GM23338 (cell line): ENCODE results near the gene YTHDF2. TPM values are rescaled to one million over a fixed set of nuclear protein-coding genes. Genes with fewer than 3 reads are reported as not detected.

Experiments
- ATAC-seq: fragments of 200-7000 bp; cut with Tn5 transposase; 3 replicates; pipeline ENCODE4 v1.9.1; 2020
- DNase-seq: peaks from one replicate; pipeline ENCODE4 v3.0.0-alpha.2; 2015; ENCODE audit warnings: low spot score
- H2AFZ ChIP-seq: fragments of 200-600 bp; sonication (generic); 2 replicates; pipeline ENCODE4 v1.8.0; 2016; ENCODE audit warnings: antibody characterized with exemption, mild to moderate bottlenecking, moderate library complexity
- H3F3A ChIP-seq: fragments of 200-600 bp; sonication (generic); replicated peaks from 2 replicates; pipeline ENCODE4 v1.8.0; 2017; ENCODE audit warnings: antibody characterized with exemption, mixed run types, low read depth
- H3K27ac ChIP-seq: fragments of 200-600 bp; sonication (generic); 2 replicates; pipeline ENCODE4 v1.6.1; 2016; ENCODE audit warnings: low read depth
- H3K27me3 ChIP-seq: fragments of 200-600 bp; sonication (generic); 2 replicates; pipeline ENCODE4 v1.8.0; 2016; ENCODE audit warnings: mild to moderate bottlenecking, mixed run types, moderate library complexity; ENCODE audit not compliant: insufficient read depth
- H3K36me3 ChIP-seq: fragments of 200-600 bp; sonication (generic); 2 replicates; pipeline ENCODE4 v1.8.0; 2016; ENCODE audit warnings: mild to moderate bottlenecking; ENCODE audit not compliant: insufficient read depth
- H3K4me1 ChIP-seq: fragments of 200-600 bp; sonication (generic); 2 replicates; pipeline ENCODE4 v1.8.0; 2016; ENCODE audit warnings: mild to moderate bottlenecking, moderate library complexity; ENCODE audit not compliant: insufficient read depth
- H3K4me2 ChIP-seq: fragments of 200-600 bp; sonication (generic); 2 replicates; pipeline ENCODE4 v1.7.1; 2017; ENCODE audit warnings: mixed run types
- H3K4me3 ChIP-seq: fragments of 200-600 bp; sonication (generic); 2 replicates; pipeline ENCODE4 v1.6.1; 2016; ENCODE audit warnings: mixed run types
- H3K79me2 ChIP-seq: fragments of 200-600 bp; sonication (generic); replicated peaks from 2 replicates; pipeline ENCODE4 v1.8.0; 2017; ENCODE audit warnings: mild to moderate bottlenecking; ENCODE audit not compliant: insufficient read depth
- H3K9me2 ChIP-seq: fragments of 200-600 bp; sonication (generic); 2 replicates; pipeline ENCODE4 v1.8.0; 2017; ENCODE audit not compliant: insufficient read depth
- H4K20me1 ChIP-seq: fragments of 200-600 bp; sonication (generic); replicated peaks from 2 replicates; pipeline ENCODE4 v1.8.0; 2017; ENCODE audit warnings: mild to moderate bottlenecking; ENCODE audit not compliant: insufficient read depth
- H3K27ac Mint-ChIP-seq: 2 replicates; pipeline ENCODE4 v1.8.0; 2020; ENCODE audit warnings: inconsistent platforms, mild to moderate bottlenecking, moderate library complexity, mixed read lengths
- H3K27me3 Mint-ChIP-seq: 3 replicates; pipeline ENCODE4 v1.8.0; 2022; ENCODE audit warnings: low read depth, mild to moderate bottlenecking, moderate library complexity, mixed read lengths, inconsistent platforms; ENCODE audit not compliant: insufficient read depth, poor library complexity
- H3K36me3 Mint-ChIP-seq: 3 replicates; pipeline ENCODE4 v1.8.0; 2021; ENCODE audit warnings: low read depth, mild to moderate bottlenecking, inconsistent platforms, moderate library complexity, mixed read lengths
- H3K4me1 Mint-ChIP-seq: 3 replicates; pipeline ENCODE4 v1.8.0; 2020; ENCODE audit warnings: mild to moderate bottlenecking, inconsistent platforms, mixed read lengths
- H3K4me3 Mint-ChIP-seq: 3 replicates; pipeline ENCODE4 v1.8.0; 2021; ENCODE audit warnings: moderate library complexity, mild to moderate bottlenecking, inconsistent platforms, mixed read lengths
- H3K9me3 Mint-ChIP-seq: 3 replicates; pipeline ENCODE4 v1.8.0; 2020; ENCODE audit warnings: moderate library complexity, mild to moderate bottlenecking, inconsistent platforms, mixed read lengths
- CREB1 ChIP-seq: fragments of 250-450 bp; sonication (Bioruptor Pico); IDR thresholded peaks from 2 replicates; pipeline ENCODE4 v1.5.0; 2020; ENCODE audit warnings: low read depth, mild to moderate bottlenecking, moderate library complexity
- EZH2 ChIP-seq: fragments of 200-600 bp; sonication (generic); IDR thresholded peaks from one replicate; pipeline ENCODE4 v1.8.0; 2017; ENCODE audit warnings: antibody characterized with exemption, mild to moderate bottlenecking, low read depth; ENCODE audit not compliant: unreplicated experiment
- EZH2phosphoT487 ChIP-seq: fragments of 200-600 bp; sonication (generic); IDR thresholded peaks from one replicate; pipeline ENCODE4 v1.8.1; 2018; ENCODE audit warnings: antibody characterized with exemption; ENCODE audit not compliant: unreplicated experiment
- NANOG ChIP-seq: IDR thresholded peaks from 2 replicates; pipeline ENCODE4 v1.6.1; 2016; ENCODE audit warnings: antibody characterized with exemption, borderline replicate concordance
- POLR2AphosphoS5 ChIP-seq: IDR thresholded peaks from 2 replicates; pipeline ENCODE4 v1.6.1; 2016; ENCODE audit warnings: antibody characterized with exemption, low read depth
- REST ChIP-seq: IDR thresholded peaks from one replicate; pipeline ENCODE4 v1.6.1; 2018; ENCODE audit warnings: antibody characterized with exemption; ENCODE audit not compliant: unreplicated experiment
- STAT1 ChIP-seq: IDR thresholded peaks from one replicate; pipeline ENCODE4 v1.6.1; 2016; ENCODE audit warnings: antibody characterized with exemption; ENCODE audit not compliant: unreplicated experiment
- ZNF114 ChIP-seq: fragments of 250-450 bp; sonication (Bioruptor Pico); IDR thresholded peaks from 2 replicates; pipeline ENCODE4 v1.5.0; 2020; ENCODE audit warnings: mild to moderate bottlenecking, moderate library complexity
- ZNF331 ChIP-seq: fragments of 250-450 bp; sonication (Bioruptor Pico); IDR thresholded peaks from 2 replicates; pipeline ENCODE4 v1.5.0; 2020; ENCODE audit warnings: low read depth, mild to moderate bottlenecking, moderate library complexity
- polyA plus RNA-seq: library from polyadenylated mRNA; unstranded; fragments of >200 nt; fragmentation: Nextera tagmentation; extraction: Ambion mirVana; gene quantifications from 2 replicates; pipeline ENCODE4 v1.2.1, GENCODE V29; 2016
- total RNA-seq: library from RNA; depleted of rRNA; stranded (reverse); fragments of >200 nt; shearing (Covaris generic); gene quantifications from 2 replicates; pipeline ENCODE4 v1.2.3, GENCODE V29; 2014
- TF ChIP-seq, protein P1 (sequence below): fragments of 250-450 bp; sonication (Bioruptor Pico); IDR thresholded peaks from 2 replicates; pipeline ENCODE4 v1.5.0; 2020; ENCODE audit warnings: mild to moderate bottlenecking, moderate library complexity
- TF ChIP-seq, protein P2 (sequence below): IDR thresholded peaks from 2 replicates; pipeline ENCODE4 v1.6.1; 2016; ENCODE audit warnings: antibody characterized with exemption
- TF ChIP-seq, protein P3 (sequence below), 2 experiments: fragments of 200-600 bp in 1 of 2; sonication (generic) in 1 of 2; conservative IDR thresholded peaks; 2 replicates each; pipeline versions ENCODE4 v1.5.1 to v1.6.1; 2016 to 2017; ENCODE audit warnings: antibody characterized with exemption in 2 of 2, low read depth in 2 of 2, mild to moderate bottlenecking in 2 of 2, moderate library complexity in 1 of 2

YTHDF2 gene
- total and polyA plus RNA-seq, 2 experiments from 2014 or later: 130 to 169 TPM

- TF ChIP-seq, protein P1, sequence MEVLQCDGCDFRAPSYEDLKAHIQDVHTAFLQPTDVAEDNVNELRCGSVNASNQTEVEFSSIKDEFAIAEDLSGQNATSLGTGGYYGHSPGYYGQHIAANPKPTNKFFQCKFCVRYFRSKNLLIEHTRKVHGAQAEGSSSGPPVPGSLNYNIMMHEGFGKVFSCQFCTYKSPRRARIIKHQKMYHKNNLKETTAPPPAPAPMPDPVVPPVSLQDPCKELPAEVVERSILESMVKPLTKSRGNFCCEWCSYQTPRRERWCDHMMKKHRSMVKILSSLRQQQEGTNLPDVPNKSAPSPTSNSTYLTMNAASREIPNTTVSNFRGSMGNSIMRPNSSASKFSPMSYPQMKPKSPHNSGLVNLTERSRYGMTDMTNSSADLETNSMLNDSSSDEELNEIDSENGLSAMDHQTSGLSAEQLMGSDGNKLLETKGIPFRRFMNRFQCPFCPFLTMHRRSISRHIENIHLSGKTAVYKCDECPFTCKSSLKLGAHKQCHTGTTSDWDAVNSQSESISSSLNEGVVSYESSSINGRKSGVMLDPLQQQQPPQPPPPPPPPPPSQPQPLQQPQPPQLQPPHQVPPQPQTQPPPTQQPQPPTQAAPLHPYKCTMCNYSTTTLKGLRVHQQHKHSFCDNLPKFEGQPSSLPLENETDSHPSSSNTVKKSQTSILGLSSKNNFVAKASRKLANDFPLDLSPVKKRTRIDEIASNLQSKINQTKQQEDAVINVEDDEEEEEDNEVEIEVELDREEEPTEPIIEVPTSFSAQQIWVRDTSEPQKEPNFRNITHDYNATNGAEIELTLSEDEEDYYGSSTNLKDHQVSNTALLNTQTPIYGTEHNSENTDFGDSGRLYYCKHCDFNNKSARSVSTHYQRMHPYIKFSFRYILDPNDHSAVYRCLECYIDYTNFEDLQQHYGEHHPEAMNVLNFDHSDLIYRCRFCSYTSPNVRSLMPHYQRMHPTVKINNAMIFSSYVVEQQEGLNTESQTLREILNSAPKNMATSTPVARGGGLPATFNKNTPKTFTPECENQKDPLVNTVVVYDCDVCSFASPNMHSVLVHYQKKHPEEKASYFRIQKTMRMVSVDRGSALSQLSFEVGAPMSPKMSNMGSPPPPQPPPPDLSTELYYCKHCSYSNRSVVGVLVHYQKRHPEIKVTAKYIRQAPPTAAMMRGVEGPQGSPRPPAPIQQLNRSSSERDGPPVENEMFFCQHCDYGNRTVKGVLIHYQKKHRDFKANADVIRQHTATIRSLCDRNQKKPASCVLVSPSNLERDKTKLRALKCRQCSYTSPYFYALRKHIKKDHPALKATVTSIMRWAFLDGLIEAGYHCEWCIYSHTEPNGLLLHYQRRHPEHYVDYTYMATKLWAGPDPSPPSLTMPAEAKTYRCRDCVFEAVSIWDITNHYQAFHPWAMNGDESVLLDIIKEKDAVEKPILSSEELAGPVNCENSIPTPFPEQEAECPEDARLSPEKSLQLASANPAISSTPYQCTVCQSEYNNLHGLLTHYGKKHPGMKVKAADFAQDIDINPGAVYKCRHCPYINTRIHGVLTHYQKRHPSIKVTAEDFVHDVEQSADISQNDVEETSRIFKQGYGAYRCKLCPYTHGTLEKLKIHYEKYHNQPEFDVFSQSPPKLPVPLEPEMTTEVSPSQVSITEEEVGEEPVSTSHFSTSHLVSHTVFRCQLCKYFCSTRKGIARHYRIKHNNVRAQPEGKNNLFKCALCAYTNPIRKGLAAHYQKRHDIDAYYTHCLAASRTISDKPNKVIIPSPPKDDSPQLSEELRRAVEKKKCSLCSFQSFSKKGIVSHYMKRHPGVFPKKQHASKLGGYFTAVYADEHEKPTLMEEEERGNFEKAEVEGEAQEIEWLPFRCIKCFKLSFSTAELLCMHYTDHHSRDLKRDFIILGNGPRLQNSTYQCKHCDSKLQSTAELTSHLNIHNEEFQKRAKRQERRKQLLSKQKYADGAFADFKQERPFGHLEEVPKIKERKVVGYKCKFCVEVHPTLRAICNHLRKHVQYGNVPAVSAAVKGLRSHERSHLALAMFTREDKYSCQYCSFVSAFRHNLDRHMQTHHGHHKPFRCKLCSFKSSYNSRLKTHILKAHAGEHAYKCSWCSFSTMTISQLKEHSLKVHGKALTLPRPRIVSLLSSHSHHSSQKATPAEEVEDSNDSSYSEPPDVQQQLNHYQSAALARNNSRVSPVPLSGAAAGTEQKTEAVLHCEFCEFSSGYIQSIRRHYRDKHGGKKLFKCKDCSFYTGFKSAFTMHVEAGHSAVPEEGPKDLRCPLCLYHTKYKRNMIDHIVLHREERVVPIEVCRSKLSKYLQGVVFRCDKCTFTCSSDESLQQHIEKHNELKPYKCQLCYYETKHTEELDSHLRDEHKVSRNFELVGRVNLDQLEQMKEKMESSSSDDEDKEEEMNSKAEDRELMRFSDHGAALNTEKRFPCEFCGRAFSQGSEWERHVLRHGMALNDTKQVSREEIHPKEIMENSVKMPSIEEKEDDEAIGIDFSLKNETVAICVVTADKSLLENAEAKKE (CRISPR knock-in tag): no peak
Observed at GRCh38 chr1:28759257-28759656, 22.5 kb downstream of the YTHDF2 start (continued).

DNA sequence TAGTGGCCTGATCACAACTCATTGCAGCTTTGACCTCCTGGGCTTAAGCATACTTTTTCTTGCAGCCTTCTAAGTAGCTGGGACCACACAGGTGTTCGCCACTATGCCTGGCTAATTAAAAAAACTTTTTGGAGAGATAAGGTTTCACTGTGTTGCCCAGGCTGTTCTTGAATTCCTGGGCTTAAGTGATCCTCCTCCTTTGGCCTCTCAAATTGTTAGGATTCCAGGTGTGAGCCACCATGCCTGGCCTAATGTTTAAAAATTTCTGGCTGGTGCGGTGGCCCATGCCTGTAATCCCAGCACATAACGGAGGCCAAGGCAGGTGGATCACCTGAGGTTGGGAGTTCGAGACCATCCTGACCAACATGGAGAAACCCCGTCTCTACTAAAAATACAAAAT, 24.4 kb downstream of the YTHDF2 start:
- no peaks in the 10 kb centered on the region for H3K27me3 ChIP-seq
- H3K4me1 ChIP-seq: peaks cover 10% of the 10 kb centered on the region
- H3K4me3 ChIP-seq: no peak overlapping the region
- DNase-seq (peak; percentile 38), ATAC-seq (no peak)
- no peak overlapping the region for H3K4me3 Mint-ChIP-seq
- H3K9me2 ChIP-seq: no peaks in the 10 kb centered on the region
- H3K79me2 ChIP-seq: peaks cover 100% of the 10 kb centered on the region
- no peaks in the 10 kb centered on the region for H3K9me3 Mint-ChIP-seq
- no peak overlapping the region for H3K27ac ChIP-seq
- peaks cover 50% of the 10 kb centered on the region for H3K36me3 Mint-ChIP-seq
- peaks cover 6% of the 10 kb centered on the region; the same call in 1 of the 2 replicates for H3K36me3 ChIP-seq
- peaks cover 1% of the 10 kb centered on the region for H3K27me3 Mint-ChIP-seq
- H3K4me1 Mint-ChIP-seq: peaks cover 5% of the 10 kb centered on the region; the same call in 2 of the 3 replicates
- no peak overlapping the region for H3K4me2 ChIP-seq
- peaks cover 11% of the 10 kb centered on the region; the same call in 1 of the 2 replicates for H3F3A ChIP-seq
- H4K20me1 ChIP-seq: peaks cover 69% of the 10 kb centered on the region
- H2AFZ ChIP-seq: no peak overlapping the region
- H3K27ac Mint-ChIP-seq: no peak overlapping the region
- TF ChIP-seq EZH2 (no peak), CREB1 (CRISPR knock-in tag) (no peak), POLR2AphosphoS5 (no peak), ZNF331 (CRISPR knock-in tag) (no peak), REST (no peak), NANOG (no peak), STAT1 (no peak), ZNF114 (CRISPR knock-in tag) (no peak), EZH2phosphoT487 (no peak)
- TF ChIP-seq, protein P2, sequence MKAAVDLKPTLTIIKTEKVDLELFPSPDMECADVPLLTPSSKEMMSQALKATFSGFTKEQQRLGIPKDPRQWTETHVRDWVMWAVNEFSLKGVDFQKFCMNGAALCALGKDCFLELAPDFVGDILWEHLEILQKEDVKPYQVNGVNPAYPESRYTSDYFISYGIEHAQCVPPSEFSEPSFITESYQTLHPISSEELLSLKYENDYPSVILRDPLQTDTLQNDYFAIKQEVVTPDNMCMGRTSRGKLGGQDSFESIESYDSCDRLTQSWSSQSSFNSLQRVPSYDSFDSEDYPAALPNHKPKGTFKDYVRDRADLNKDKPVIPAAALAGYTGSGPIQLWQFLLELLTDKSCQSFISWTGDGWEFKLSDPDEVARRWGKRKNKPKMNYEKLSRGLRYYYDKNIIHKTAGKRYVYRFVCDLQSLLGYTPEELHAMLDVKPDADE: no peak
- TF ChIP-seq, protein P3, sequence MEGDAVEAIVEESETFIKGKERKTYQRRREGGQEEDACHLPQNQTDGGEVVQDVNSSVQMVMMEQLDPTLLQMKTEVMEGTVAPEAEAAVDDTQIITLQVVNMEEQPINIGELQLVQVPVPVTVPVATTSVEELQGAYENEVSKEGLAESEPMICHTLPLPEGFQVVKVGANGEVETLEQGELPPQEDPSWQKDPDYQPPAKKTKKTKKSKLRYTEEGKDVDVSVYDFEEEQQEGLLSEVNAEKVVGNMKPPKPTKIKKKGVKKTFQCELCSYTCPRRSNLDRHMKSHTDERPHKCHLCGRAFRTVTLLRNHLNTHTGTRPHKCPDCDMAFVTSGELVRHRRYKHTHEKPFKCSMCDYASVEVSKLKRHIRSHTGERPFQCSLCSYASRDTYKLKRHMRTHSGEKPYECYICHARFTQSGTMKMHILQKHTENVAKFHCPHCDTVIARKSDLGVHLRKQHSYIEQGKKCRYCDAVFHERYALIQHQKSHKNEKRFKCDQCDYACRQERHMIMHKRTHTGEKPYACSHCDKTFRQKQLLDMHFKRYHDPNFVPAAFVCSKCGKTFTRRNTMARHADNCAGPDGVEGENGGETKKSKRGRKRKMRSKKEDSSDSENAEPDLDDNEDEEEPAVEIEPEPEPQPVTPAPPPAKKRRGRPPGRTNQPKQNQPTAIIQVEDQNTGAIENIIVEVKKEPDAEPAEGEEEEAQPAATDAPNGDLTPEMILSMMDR (conservative IDR thresholded peaks at IDR 0.05; ENCODE audit: low read depth in 2 of 2): no peak
